Fibroblast of villous mesenchyme (primary cell): ENCODE results near the gene C1QTNF1. TPM values are rescaled to one million over a fixed set of nuclear protein-coding genes. Genes with fewer than 3 reads are reported as not detected.

Experiments
- DNase-seq: peaks from one replicate; pipeline ENCODE4 v3.0.0-alpha.2; 2010; ENCODE audit warnings: low read depth
- H3K4me3 ChIP-seq: 2 replicates; pipeline ENCODE4 v1.5.1; 2011; ENCODE audit warnings: low read depth, mild to moderate bottlenecking, low read length
- total RNA-seq: library from RNA; depleted of rRNA; stranded (reverse); fragments of >200 nt; gene quantifications from 2 replicates; pipeline ENCODE4 v1.2.3, GENCODE V29; 2012
- TF ChIP-seq, protein P1 (sequence below): IDR thresholded peaks from 2 replicates; pipeline ENCODE4 v1.5.1; 2012; ENCODE audit warnings: low read depth, mild to moderate bottlenecking, low read length; ENCODE audit not compliant: insufficient read depth

The C1QTNF1 gene
- total RNA-seq, 1 donor = 63.5 TPM

DNA sequence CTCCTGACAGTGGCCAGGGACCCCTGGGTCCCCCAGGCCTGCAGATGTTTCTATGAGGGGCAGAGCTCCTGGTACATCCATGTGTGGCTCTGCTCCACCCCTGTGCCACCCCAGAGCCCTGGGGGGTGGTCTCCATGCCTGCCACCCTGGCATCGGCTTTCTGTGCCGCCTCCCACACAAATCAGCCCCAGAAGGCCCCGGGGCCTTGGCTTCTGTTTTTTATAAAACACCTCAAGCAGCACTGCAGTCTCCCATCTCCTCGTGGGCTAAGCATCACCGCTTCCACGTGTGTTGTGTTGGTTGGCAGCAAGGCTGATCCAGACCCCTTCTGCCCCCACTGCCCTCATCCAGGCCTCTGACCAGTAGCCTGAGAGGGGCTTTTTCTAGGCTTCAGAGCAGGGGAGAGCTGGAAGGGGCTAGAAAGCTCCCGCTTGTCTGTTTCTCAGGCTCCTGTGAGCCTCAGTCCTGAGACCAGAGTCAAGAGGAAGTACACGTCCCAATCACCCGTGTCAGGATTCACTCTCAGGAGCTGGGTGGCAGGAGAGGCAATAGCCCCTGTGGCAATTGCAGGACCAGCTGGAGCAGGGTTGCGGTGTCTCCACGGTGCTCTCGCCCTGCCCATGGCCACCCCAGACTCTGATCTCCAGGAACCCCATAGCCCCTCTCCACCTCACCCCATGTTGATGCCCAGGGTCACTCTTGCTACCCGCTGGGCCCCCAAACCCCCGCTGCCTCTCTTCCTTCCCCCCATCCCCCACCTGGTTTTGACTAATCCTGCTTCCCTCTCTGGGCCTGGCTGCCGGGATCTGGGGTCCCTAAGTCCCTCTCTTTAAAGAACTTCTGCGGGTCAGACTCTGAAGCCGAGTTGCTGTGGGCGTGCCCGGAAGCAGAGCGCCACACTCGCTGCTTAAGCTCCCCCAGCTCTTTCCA lies 25.1 kb downstream of the C1QTNF1 start:
- H3K4me3 ChIP-seq = no peak overlapping the region
- TF ChIP-seq, protein P1, sequence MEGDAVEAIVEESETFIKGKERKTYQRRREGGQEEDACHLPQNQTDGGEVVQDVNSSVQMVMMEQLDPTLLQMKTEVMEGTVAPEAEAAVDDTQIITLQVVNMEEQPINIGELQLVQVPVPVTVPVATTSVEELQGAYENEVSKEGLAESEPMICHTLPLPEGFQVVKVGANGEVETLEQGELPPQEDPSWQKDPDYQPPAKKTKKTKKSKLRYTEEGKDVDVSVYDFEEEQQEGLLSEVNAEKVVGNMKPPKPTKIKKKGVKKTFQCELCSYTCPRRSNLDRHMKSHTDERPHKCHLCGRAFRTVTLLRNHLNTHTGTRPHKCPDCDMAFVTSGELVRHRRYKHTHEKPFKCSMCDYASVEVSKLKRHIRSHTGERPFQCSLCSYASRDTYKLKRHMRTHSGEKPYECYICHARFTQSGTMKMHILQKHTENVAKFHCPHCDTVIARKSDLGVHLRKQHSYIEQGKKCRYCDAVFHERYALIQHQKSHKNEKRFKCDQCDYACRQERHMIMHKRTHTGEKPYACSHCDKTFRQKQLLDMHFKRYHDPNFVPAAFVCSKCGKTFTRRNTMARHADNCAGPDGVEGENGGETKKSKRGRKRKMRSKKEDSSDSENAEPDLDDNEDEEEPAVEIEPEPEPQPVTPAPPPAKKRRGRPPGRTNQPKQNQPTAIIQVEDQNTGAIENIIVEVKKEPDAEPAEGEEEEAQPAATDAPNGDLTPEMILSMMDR = no peak
- no peak for DNase-seq

DNA sequence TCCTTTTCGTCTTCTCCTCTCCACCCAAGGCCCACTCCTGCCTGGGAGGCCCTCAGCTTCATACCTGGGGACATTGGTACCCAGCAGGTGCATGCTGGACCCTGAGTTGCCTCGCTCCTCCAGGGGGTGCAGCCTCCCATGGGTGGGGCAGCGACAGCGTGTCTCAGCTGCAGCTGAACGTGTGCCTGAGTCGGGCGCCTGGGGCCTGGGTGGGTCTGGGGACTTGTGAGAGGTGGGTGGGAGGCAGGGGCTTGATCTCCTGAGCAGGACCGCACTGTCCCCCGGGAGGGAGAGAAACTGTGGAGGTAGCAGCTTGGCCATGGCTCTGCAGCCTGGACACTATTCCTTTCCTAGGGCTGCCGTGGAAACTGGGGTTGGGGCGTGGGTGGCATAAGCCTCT lies 25.9 kb downstream of the C1QTNF1 start:
- no peak overlapping the region for H3K4me3 ChIP-seq
- no peak for DNase-seq
- TF ChIP-seq, protein P1 = no peak

DNA sequence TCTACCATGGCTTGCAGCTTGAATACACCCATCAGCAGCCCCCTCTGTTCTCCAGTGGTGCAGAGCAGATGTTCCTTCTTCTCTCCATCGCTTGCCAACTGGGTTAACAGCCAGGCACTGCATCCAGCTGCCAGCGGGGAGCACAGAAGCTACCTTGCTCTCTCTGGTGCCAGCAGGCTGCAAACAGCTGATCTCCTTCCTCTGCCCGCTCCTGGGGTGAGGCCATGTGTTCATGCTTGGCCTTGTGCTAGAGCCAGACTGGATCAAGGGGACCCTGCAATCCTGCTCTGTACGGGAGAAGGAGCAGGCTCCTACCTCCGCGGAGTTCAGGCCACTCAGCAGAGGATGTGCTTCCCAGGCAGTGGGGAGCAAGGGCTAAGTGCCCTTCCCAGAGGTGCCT lies 26.6 kb downstream of the C1QTNF1 start:
- no peak overlapping the region for H3K4me3 ChIP-seq
- TF ChIP-seq, protein P1 = no peak
- DNase-seq = no peak

DNA sequence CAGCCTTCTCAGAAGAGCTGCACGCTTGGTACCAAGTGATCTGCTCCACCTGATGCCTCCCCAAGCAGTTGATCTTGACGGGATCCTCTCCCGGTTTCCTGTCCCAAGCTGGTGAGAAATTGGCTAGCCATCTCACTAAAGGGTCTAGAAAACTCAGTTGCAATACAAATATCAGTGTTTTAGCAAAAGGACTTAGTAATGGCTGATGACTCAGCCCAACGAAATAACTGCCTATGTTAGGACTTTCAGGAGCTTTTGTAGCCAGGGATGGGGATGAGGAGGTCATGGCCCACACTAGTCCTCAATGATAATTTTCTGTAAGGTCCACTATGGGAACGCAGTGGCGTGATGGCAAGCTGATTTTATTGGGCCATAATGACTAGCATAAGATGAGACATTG lies 27.3 kb downstream of the C1QTNF1 start:
- no peak overlapping the region for H3K4me3 ChIP-seq
- TF ChIP-seq, protein P1 = no peak
- DNase-seq = no peak

DNA sequence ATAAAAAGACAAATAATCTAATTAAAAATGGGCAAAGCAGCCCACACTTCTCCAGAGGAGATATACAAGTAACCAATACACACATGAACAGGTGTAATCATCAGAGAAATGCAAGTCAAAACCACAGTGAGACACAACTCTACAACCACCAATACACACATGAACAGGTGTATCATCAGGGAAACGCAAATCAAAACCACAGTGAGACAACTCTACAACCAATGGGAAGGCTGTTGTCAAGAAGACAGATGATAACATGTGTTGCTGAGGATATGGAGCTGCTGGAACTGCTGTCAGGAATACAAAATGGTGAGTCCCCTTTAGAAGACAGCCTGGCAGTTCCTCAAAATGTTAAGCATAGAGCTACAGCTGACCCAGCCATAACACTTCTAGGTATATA lies 28.2 kb downstream of the C1QTNF1 start:
- DNase-seq = no peak
- TF ChIP-seq, protein P1 = no peak
- no peak overlapping the region for H3K4me3 ChIP-seq

DNA sequence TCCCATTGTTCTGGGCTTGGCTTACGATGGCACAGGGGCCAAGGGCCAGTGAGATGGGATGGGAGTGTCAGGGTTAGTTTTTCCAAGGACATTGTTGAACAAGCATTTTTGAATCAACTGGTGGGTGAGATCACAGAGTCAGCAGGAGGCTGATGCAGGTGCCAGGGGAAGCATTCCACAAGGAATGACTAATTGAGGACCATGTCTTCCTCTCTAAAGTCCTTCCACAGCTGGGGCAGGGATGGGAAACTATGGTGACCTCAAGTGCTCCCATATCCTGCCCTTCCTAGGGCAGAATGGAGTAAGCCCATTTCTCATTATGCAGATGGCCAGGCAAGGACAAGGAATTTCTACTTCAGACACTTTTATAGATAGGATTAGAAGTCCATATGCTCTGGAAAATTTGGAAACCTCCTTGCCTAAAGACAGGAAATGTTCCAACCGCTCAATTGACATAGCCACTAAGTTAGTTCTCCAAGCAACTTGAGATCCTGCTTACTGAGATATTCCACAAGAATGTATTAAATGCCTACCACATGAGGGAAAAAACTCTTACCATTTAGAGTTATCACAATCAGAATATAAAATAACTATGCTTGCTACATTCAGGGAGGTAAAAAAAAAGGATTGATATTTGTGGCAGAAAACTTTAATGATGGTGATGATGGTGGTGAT lies 29.4 kb downstream of the C1QTNF1 start:
- H3K4me3 ChIP-seq = no peak overlapping the region
- TF ChIP-seq, protein P1 = no peak
- DNase-seq = peak; percentile 53
